NCI-H1930 (cell line): ENCODE data around the gene NCF2.

ENCODE experiments used
- DNase-seq, 2 experiments: peaks; one replicate each; lab custom pipeline; 2025; lab: John Stamatoyannopoulos, UW

The NCF2 gene

GRCh38 chr1:183584147-183584546 lies 6.1 kb downstream of the NCF2 start:
- no peak for DNase-seq

DNA sequence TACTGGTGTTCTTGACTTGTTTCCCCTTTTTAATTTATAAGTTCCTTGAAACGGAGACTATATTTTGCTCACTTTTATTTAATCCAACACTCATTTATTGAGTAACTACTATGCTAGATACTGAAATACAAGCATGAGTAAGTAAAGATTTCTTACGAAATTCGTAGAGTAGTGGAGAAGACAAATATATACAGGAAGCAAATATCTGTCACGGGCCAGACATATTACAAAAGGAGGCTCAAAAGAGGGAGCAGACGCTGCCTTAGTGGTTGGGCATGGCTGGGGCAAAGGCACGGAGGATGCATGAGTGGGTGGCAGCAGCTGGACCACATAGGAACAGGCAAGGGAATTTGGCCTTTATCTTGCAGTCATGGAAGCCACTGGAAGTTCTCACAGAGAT lies 6.8 kb downstream of the NCF2 start:
- DNase-seq: no peak

DNA sequence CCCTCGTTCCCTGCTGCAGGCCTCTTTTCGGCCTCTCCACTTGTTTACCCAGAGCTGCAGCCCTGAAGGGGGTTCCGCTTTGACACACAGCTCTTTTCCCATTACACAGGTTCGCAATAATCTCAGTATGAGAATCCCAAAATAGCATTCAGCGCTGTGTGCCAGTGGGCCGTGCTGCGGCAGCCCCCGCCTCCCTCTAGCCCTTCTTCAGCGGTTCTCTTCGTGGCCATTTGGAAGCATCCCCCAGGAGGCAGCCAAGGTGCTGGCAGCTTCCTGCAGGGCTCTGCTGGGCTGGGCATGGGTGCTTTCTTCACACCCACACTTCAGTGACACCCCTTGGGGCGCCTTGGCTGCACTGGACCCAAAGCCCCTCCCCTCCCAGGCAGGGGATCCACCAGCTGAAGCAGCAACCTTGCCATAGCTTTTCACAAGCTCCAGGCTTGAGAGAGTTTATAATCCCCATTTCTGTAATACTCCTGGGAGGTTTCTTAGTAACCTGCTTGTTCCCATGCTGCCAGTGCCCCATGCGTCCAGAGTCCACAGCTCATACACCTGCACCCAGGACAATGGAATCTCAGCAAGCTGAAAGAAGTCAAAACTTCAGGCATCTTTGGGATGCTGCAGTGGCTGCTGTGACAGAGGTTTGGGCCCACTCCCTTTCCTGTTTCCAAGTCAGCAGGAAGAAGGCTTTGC lies 8.1 kb downstream of the NCF2 start:
- DNase-seq: no peak

GRCh38 chr1:183580281-183580682 lies 10.0 kb downstream of the NCF2 start:
- no peak for DNase-seq

DNA sequence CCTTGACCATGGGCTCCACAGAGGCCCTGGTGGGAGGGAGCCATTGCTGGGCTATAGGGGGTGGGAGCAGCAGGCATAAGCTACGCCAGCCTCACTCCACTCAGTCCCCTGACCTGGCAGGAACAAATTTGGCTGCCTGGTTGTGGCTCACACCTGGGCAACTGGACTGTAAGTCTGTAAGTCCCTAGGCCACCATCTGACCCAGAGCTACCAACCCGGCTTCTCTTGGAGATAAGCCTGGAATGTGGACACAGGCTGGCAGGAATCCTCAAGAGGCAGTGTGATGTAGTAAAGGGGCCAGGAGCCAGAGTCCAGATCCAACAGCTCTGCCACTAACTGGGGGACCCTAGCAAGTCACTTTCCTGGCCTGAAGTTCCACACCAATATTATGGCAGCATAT lies 11.4 kb downstream of the NCF2 start:
- DNase-seq: no peak

GRCh38 chr1:183577897-183578465 lies 12.3 kb downstream of the NCF2 start:
- no peak for DNase-seq

DNA sequence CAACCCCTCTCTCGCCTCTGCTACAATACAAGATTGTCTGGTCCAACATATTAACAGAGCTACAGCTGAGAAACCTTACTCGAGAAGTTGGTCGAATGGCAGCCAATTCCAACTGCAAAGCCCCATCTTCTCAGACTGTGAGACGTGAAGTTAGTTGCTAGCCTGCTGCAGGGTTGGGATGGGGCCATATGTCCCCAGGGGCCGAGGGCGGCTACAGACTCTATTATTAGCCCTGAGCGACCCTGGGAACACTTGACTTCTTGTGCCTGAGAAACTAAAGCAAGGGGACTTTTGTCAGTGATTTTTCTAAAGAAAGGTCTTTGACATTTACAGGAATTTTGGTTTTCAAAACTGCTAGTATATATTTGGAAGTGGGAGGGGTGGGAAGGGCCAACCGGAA lies 13.7 kb downstream of the NCF2 start:
- DNase-seq: no peak

GRCh38 chr1:183575606-183576005 lies 14.7 kb downstream of the NCF2 start:
- no peak for DNase-seq

GRCh38 chr1:183572721-183573120 lies 17.5 kb downstream of the NCF2 start:
- DNase-seq: no peak

GRCh38 chr1:183571678-183572268 lies 18.5 kb downstream of the NCF2 start:
- DNase-seq: no peak

GRCh38 chr1:183570451-183570850 lies 19.8 kb downstream of the NCF2 start:
- no peak for DNase-seq

GRCh38 chr1:183569801-183570200 lies 20.5 kb downstream of the NCF2 start:
- no peak for DNase-seq

GRCh38 chr1:183569141-183569540 lies 21.1 kb downstream of the NCF2 start:
- DNase-seq: no peak

DNA sequence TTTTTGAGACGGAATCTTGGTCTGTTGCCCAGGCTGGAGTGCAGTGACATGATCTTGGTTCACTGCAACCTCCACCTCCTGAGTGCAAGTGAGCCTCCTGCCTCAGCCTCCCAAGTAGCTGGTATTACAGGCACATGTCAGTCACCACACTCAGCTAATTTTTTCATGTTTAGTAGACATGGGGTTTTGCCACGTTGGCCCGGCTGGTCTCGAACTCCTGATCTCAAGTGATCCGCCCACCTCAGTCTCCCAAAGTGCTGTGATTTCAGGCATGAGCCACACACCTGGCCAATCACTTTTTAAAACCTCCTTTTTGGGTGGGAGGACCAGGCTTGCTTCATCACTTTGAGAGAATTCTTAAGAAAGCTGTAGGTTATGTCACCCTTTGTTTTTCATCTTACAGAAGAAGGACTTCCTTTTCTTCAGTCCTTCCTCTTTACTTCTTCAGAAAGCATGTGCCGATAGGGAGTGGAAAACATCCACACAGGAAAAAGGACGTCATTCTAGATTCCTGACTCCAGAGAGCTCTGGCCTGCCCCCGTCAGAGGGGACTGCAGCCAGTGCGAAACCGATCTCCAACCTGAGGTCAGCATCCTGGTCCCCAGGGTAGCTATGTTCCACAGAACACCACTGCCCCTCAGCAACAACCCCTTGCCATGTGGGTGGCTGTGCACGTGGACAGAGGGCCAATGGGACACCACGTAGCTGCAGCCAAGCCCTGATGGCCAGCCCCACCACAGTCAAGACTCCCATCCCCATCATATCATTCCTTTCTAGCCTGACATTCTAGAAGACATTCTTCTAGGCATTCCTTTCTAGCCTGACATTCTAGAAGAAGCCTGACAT lies 21.9 kb downstream of the NCF2 start:
- DNase-seq: no peak

DNA sequence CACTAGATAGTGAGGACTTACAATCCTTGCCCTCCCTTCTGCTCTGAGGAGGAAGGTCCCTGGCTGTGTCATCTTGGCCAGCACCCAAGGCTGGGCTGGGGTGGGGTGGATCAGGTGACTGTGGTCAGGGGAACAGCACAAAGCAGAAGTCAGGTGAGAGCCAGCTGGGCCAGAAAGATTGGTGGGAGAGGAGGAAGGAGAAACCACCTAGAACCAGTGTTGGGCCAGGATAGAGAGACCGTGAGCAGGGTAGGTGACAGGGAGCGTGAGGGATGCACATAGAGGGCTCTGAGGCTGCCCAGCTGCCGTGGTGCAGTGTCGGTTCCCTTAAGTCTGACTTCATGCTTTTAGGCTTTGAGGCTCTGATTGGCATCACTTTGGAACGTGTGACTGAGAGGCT lies 22.7 kb downstream of the NCF2 start:
- DNase-seq: no peak

GRCh38 chr1:183566026-183566425 lies 24.2 kb downstream of the NCF2 start:
- DNase-seq: no peak

- DNase-seq: no peak
Observed at GRCh38 chr1:183565261-183565660, 25.0 kb downstream of the NCF2 start.

GRCh38 chr1:183562701-183563100 lies 27.6 kb downstream of the NCF2 start:
- no peak for DNase-seq

GRCh38 chr1:183559061-183559460 lies 31.2 kb downstream of the NCF2 start:
- DNase-seq: no peak

- no peak for DNase-seq
Observed at GRCh38 chr1:183554577-183554976, 35.7 kb downstream of the NCF2 start.

GRCh38 chr1:183553764-183554163 lies 36.5 kb downstream of the NCF2 start:
- no peak for DNase-seq

GRCh38 chr1:183553331-183553730 lies 36.9 kb downstream of the NCF2 start:
- DNase-seq: no peak

DNA sequence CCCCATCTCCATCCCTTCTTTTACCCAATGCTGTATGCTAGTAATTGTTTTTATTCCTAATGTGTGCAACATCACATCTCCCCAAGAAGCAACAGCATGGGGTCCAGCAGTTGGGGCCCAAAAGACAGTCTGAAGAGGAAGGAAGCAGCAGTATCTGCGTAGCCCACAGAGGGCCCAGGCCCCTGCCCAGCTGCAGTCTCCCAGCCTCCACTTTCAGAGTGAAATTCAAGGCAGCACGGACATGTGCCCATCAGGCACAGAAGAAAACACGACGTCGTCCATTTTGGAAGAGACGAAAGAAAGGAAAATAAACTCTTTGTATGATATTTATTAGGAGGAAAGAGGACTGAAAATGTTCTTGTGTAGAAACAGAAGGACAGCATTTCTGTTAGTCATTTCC lies 37.4 kb downstream of the NCF2 start:
- no peak for DNase-seq
